Measurements from ENCODE around the gene TTC23L.
"Not testable (repeated sequence)": the region's sequence is repeated elsewhere in the genome, so short reads cannot be mapped to it uniquely, and the experiment has no call there.

Gene TTC23L

GRCh38 chr5:34923256-34923655, 84.3 kb downstream of the TTC23L start:
- not testable (repeated sequence) for DNase-seq (ENCODE audit: low read depth in 2 of 2)

- DNase-seq (ENCODE audit: low read depth in 2 of 2), result no peak
Measured at GRCh38 chr5:34923694-34924461, 84.9 kb downstream of the TTC23L start.

- no peak for DNase-seq (ENCODE audit: low read depth in 2 of 2)
Measured at GRCh38 chr5:34924462-34924765, 85.5 kb downstream of the TTC23L start.

GRCh38 chr5:34926318-34926888, 87.4 kb downstream of the TTC23L start:
- no peak for DNase-seq (ENCODE audit: low read depth in 2 of 2)

- no peak for DNase-seq (ENCODE audit: low read depth in 2 of 2)
Measured at GRCh38 chr5:34927785-34928184, 88.8 kb downstream of the TTC23L start.

GRCh38 chr5:34928267-34928666, 89.3 kb downstream of the TTC23L start:
- no peak for DNase-seq (ENCODE audit: low read depth in 2 of 2)

- peak; percentile 92 to 96 for DNase-seq (ENCODE audit: low read depth in 2 of 2)
Measured at GRCh38 chr5:34929134-34929719, 90.3 kb downstream of the TTC23L start, which contains the start of gene DNAJC21. Gene DNAJC21, plus strand, starts transcription at chr5:34929559. Its CDS starts 261 bp downstream, at chr5:34929820.

GRCh38 chr5:34929720-34930461, 90.9 kb downstream of the TTC23L start:
- peak; percentile 52 to 55 for DNase-seq (ENCODE audit: low read depth in 2 of 2)

- DNase-seq (ENCODE audit: low read depth in 2 of 2), result no peak
Measured at GRCh38 chr5:34930462-34930844, 91.5 kb downstream of the TTC23L start.

- no peak for DNase-seq (ENCODE audit: low read depth in 2 of 2)
Measured at GRCh38 chr5:34930870-34931269, 91.9 kb downstream of the TTC23L start.

GRCh38 chr5:34932947-34933346, 94.0 kb downstream of the TTC23L start:
- no peak for DNase-seq (ENCODE audit: low read depth in 2 of 2)

- DNase-seq (ENCODE audit: low read depth in 2 of 2), result no peak
Measured at GRCh38 chr5:34941936-34942335, 103.0 kb downstream of the TTC23L start.

GRCh38 chr5:34944044-34944443, 105.1 kb downstream of the TTC23L start:
- no peak for DNase-seq (ENCODE audit: low read depth in 2 of 2)

GRCh38 chr5:34944460-34945047, 105.6 kb downstream of the TTC23L start:
- DNase-seq (ENCODE audit: low read depth in 2 of 2), result no peak

Data from stimulated activated CD8-positive, alpha-beta memory T cell treated with anti-CD3 and anti-CD28 coated beads, Interleukin-7, amount 100 ng/mL, for 1 hour (primary cell).